Activated T-cell treated with anti-CD3 and anti-CD28 coated beads, Interleukin-2, amount 50 U/mL, for 24 hours (primary cell): ENCODE results near the gene C6orf89.
"Not testable (repeated sequence)": the region's sequence is repeated elsewhere in the genome, so short reads cannot be mapped to it uniquely, and the experiment has no call there.

ENCODE experiments used
- DNase-seq: peaks from one replicate; pipeline ENCODE4 v3.0.0-alpha.2; 2020
- H3K27ac Mint-ChIP-seq: 2 replicates; pipeline ENCODE4 v1.8.0; 2020; ENCODE audit warnings: mild to moderate bottlenecking, mixed read lengths
- H3K27me3 Mint-ChIP-seq: 2 replicates; pipeline ENCODE4 v1.8.0; 2020; ENCODE audit warnings: mixed read lengths
- H3K36me3 Mint-ChIP-seq: 2 replicates; pipeline ENCODE4 v1.8.0; 2020; ENCODE audit warnings: low read depth, mixed read lengths
- H3K4me1 Mint-ChIP-seq: 2 replicates; pipeline ENCODE4 v1.8.0; 2020; ENCODE audit warnings: low read depth, mixed read lengths
- H3K4me3 Mint-ChIP-seq: 2 replicates; pipeline ENCODE4 v1.8.0; 2020; ENCODE audit warnings: mild to moderate bottlenecking, moderate library complexity, mixed read lengths
- H3K9me3 Mint-ChIP-seq: 2 replicates; pipeline ENCODE4 v1.8.0; 2020; ENCODE audit warnings: mixed read lengths

The C6orf89 gene

DNA sequence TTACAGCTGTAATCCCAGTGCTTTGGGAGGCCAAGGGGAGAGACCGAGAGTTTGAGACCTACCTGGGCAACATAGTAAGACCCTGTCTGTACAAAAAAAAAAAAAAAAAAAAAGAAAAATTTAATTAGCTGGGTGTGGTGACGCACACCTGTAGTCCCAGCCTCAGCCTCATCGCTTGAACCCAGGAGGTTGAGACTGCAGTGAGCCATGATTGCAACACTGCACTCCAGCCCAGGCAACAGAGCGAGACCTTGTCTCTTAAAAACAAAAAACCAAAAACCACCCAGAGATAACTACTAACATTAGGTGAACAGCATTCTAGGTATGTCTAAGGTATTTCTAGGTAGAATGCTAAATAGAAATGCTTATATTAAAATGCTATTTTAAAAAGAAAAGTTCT lies 47.8 kb downstream of the C6orf89 start:
- Mint-ChIP-seq H3K27me3 (no peaks in the 10 kb centered on the region), H3K9me3 (no peaks in the 10 kb centered on the region), H3K4me1 (no peaks in the 10 kb centered on the region), H3K4me3 (no peak overlapping the region), H3K27ac (no peak overlapping the region), H3K36me3 (no peaks in the 10 kb centered on the region)
- no peak for DNase-seq

DNA sequence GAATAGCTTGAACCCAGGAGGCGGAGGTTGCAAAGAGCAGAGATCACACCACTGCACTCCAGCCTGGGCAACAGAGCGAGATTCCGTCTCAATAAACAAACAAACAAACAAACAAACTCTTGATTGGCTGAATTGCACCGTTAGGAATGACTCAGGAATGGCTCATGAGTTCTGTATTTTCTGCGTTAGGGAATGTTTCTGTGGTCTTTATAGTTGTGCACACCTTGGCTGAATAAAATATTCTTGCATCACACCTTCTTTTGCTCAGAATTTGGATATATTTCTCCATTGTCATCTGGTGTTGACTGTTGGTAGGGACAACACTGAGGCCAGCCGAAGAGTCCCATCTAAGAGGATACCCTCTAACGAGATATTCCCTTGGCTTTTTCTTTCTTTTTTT lies 49.1 kb downstream of the C6orf89 start:
- H3K4me3 Mint-ChIP-seq, result no peak overlapping the region
- H3K27me3 Mint-ChIP-seq, result peaks cover 2% of the 10 kb centered on the region
- no peak overlapping the region for H3K27ac Mint-ChIP-seq
- H3K36me3 Mint-ChIP-seq, result no peaks in the 10 kb centered on the region
- H3K4me1 Mint-ChIP-seq, result no peaks in the 10 kb centered on the region
- no peak for DNase-seq
- H3K9me3 Mint-ChIP-seq, result no peaks in the 10 kb centered on the region

DNA sequence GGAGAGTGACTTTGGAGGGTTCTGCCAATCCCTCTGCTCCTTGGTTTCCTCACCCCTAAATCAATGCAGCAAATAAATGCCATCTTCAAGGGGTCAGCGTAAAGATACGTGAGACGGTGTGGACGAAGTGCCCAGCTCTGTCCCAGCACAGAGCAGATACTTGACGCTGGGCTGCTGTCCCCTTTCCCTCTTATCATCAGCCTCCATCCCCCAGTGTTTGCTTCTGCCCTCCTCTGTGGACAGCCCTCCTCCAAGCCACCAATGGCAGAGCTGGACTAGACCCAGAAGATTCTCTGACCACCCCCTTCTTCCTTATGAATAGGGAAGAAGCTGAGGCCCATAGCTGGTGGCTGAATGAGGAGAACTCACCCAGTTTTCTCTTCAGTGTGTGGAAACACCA lies 51.1 kb downstream of the C6orf89 start:
- Mint-ChIP-seq H3K36me3 (no peaks in the 10 kb centered on the region), H3K4me1 (no peaks in the 10 kb centered on the region), H3K4me3 (no peak overlapping the region), H3K9me3 (no peaks in the 10 kb centered on the region), H3K27me3 (peaks cover 8% of the 10 kb centered on the region), H3K27ac (no peak overlapping the region)
- DNase-seq, result no peak

DNA sequence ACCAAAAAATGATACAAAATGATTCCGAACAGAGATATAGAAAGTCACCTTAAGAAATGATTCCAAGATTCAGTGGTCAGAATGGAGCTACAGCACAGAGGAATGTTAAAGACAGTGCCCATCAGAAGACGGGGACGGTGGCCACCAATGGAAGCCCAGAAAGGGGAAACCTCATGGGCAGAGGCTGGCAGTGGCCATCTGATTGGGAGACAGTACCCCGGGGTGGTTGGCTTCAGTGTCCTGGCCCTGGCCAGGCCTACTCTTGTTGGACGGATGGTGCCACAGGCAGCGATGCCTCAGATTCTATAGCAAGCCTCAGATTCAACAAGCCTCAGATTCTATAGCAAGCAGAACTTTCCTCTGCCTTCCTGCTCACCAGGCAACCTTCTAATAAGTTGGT lies 52.1 kb downstream of the C6orf89 start:
- Mint-ChIP-seq H3K9me3 (no peaks in the 10 kb centered on the region), H3K4me3 (no peak overlapping the region), H3K36me3 (no peaks in the 10 kb centered on the region), H3K27ac (no peak overlapping the region), H3K27me3 (peaks cover 8% of the 10 kb centered on the region), H3K4me1 (no peaks in the 10 kb centered on the region)
- DNase-seq, result no peak

DNA sequence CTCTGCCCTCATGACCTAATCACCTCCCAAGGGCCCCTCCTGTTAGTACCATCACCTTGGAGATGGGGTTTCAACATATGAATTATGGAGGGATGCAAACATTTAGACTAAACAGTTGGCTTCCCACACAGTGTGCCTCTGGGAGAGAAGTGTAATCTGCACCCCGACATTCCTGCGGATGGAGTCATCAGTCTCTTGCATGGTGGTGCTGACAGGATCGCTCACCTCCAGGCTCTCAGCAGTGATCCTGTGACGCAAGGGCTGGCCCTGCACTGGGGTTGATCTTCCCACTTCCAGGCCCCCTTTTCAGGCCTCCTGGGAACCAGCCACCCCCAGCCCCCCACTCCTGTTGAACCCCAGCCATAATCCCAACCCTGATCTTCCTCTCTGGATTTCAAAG lies 52.8 kb downstream of the C6orf89 start:
- H3K9me3 Mint-ChIP-seq, result no peaks in the 10 kb centered on the region
- no peaks in the 10 kb centered on the region for H3K36me3 Mint-ChIP-seq
- H3K27me3 Mint-ChIP-seq, result peaks cover 8% of the 10 kb centered on the region
- H3K4me3 Mint-ChIP-seq, result no peak overlapping the region
- no peak overlapping the region for H3K27ac Mint-ChIP-seq
- H3K4me1 Mint-ChIP-seq, result no peaks in the 10 kb centered on the region
- DNase-seq, result no peak

DNA sequence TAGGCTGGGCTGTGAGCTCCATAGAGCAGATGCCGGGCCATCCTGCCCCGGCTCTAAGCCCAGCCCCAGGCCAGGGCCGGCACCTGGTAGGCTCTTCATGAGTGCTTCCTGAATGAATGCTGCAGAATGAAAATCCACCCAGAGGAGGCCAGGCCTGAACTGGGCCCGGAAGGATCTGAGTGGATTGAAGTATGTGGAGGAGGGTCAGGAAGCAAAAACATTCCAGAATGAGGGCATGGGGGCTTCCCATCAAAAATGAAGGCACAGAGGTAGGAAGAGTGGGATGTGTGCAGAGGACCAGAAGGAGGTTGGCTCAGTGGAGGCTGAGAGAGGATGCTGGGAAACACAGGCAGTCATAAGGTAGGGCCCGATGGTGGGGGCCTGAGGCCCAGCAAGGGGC lies 53.3 kb downstream of the C6orf89 start:
- not testable (repeated sequence) for H3K4me3 Mint-ChIP-seq, H3K4me1 Mint-ChIP-seq, H3K36me3 Mint-ChIP-seq, H3K27ac Mint-ChIP-seq, H3K9me3 Mint-ChIP-seq, DNase-seq, H3K27me3 Mint-ChIP-seq

DNA sequence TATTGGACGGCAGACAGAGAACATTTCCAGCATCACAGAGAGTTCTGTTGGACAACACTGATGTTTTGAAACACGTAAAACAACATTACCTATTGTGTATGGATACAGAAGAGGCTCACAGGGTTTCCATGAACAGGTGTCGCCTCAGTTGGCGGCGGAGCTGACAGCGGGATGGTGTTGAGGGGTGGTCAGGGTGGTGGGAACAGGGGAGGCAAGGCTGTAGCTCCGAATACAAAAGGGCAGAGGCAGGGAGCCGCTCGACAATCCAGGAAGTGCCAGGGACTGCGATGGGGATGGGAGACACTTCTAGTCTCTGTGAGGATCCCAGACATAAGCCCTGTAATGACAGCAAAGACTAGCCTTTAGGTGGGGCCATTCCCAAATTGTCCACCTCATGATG lies 54.3 kb downstream of the C6orf89 start:
- peaks cover 8% of the 10 kb centered on the region for H3K27me3 Mint-ChIP-seq
- DNase-seq, result no peak
- no peaks in the 10 kb centered on the region for H3K9me3 Mint-ChIP-seq
- H3K4me3 Mint-ChIP-seq, result no peak overlapping the region
- H3K36me3 Mint-ChIP-seq, result no peaks in the 10 kb centered on the region
- no peak overlapping the region for H3K27ac Mint-ChIP-seq
- H3K4me1 Mint-ChIP-seq, result peaks cover 5% of the 10 kb centered on the region

DNA sequence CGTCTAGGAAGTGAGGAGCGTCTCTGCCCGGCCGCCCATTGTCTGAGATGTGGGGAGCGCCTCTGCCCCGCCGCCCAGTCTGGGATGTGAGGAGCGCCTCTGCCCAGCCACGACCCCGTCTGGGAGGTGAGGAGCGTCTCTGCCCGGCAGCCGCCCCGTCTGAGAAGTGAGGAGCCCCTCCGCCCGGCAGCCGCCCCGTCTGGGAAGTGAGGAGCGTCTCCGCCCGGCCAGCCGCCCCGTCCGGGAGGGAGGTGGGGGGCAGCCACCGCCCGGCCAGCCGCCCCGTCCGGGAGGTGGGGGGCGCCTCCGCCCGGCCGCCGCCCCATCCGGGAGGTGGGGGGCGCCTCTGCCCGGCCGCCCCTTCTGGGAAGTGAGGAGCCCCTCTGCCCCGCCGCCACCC lies 55.8 kb downstream of the C6orf89 start:
- not testable (repeated sequence) for H3K27ac Mint-ChIP-seq, H3K36me3 Mint-ChIP-seq, DNase-seq, H3K4me3 Mint-ChIP-seq, H3K27me3 Mint-ChIP-seq, H3K4me1 Mint-ChIP-seq, H3K9me3 Mint-ChIP-seq

DNA sequence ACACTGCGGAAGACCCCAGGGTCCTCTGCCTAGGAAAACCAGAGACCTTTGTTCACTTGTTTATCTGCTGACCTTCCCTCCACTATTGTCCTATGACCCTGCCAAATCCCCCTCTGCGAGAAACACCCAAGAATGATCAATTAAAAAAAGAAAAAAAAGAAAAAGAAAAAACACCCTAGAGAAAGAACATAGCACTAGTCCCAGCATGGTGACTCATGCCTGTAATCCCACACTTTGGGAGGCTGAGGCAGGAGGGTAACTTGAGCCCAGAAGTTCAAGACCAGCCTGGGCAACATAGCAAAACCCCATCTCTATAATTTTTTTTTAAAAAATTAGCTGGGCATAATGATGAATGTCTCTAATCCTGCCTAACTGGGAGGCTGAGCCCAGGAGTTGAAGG lies 56.6 kb downstream of the C6orf89 start:
- not testable (repeated sequence) for H3K4me3 Mint-ChIP-seq, H3K36me3 Mint-ChIP-seq, H3K4me1 Mint-ChIP-seq, DNase-seq, H3K9me3 Mint-ChIP-seq, H3K27me3 Mint-ChIP-seq, H3K27ac Mint-ChIP-seq

DNA sequence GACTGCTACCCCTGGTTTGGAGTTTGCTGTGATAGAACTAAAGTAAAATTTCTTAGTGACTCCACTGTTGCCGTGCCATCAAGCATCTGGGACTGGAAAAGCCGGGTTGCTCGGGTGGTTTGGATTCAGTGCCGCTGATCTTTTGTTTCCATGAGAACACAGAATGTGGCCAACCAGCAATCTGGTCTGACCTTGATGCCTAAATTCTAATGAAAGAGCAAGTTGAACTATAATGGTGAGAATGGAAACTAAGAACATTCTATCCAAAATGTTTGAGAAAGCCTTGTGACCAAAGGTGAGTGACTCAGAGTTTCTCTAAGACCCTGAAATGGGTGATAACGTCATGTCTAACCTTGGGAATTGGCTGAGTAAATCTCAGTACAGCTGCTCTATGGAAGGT lies 58.9 kb downstream of the C6orf89 start:
- Mint-ChIP-seq H3K9me3 (no peaks in the 10 kb centered on the region), H3K27me3 (peaks cover 6% of the 10 kb centered on the region), H3K27ac (peak overlapping the region; percentile 18), H3K4me1 (peaks cover 23% of the 10 kb centered on the region), H3K36me3 (no peaks in the 10 kb centered on the region), H3K4me3 (no peak overlapping the region)
- no peak for DNase-seq

DNA sequence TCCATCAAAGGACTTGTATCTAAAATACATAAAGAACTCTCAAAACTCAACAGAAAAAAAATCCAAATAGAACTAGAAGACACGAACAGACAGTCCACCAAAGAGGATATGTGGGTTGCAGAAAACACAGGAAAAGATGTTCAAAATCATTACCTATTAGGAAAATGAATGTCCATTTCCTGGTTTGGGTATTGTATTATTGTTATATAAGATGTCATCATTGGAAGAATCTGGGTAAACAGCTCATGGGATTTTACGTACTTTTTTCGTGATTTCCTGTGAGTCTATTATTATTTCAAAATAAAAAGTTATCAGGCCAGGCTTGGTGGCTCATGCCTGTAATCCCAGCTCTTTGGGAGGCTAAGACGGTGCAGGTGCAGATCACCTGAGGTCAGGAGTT lies 59.5 kb downstream of the C6orf89 start:
- H3K4me3 Mint-ChIP-seq, result no peak overlapping the region
- peaks cover 28% of the 10 kb centered on the region for H3K4me1 Mint-ChIP-seq
- peaks cover 2% of the 10 kb centered on the region for H3K27me3 Mint-ChIP-seq
- no peak for DNase-seq
- H3K36me3 Mint-ChIP-seq, result no peaks in the 10 kb centered on the region
- H3K9me3 Mint-ChIP-seq, result no peaks in the 10 kb centered on the region
- H3K27ac Mint-ChIP-seq, result no peak overlapping the region

DNA sequence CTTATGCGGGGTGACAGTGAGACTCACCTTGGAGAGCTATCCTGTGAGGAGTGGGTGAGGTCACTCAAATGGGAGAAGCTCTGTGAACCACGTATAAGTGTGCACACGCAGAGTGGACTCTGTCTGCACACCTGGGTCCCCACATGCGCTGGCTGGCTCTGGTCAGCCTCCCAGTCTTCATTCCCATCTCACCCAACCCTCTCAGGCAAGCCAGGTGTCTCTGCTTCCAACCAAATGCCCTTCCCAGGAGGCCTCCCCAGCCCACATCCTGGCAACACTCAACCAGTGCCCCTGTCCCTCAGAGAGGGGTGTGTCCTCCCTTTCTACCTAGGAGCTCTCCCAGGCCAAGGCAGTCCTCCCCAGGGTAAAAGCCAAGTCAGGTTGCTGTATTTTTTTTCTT lies 60.8 kb downstream of the C6orf89 start:
- Mint-ChIP-seq H3K4me3 (no peak overlapping the region), H3K27me3 (no peaks in the 10 kb centered on the region), H3K9me3 (no peaks in the 10 kb centered on the region), H3K36me3 (no peaks in the 10 kb centered on the region), H3K4me1 (peaks cover 28% of the 10 kb centered on the region), H3K27ac (no peak overlapping the region)
- no peak for DNase-seq

DNA sequence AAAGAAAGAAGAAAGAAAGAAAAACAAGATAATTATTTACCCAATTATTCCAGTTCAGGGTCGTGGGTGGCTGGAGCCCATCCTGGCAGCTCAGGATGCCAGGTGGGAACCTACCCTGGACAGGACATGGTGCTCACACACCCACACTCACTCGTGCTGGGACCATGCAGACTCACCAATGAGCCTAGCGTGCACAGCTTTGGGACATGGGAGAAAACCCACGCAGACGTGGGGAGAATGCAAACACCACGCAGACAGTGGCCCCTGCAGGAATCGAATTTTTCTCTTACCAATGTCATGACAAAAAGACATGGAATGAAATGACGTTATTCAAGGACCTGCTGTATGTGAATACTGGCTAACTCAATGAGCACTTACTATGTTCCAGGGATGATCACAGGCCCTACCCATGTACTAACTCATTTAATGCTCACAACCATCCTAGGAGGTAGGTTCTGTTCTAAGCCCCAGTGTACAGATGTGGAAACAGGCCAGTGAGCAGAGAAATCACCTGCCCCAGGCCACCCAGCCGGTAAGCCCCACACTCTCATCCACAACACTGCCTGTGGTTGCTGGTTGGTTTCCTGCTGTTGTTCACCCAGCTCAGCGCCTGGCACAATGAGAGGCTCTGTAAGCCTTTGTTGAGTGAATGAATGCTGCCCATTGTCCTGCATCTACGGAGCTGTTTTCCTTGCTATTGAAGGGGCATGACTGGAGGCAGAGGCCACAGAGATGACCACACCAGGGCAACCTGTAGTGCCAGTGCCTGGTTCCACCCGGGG lies 62.0 kb downstream of the C6orf89 start:
- no peaks in the 10 kb centered on the region for H3K27me3 Mint-ChIP-seq
- H3K4me3 Mint-ChIP-seq, result no peak overlapping the region
- DNase-seq, result no peak
- no peaks in the 10 kb centered on the region for H3K36me3 Mint-ChIP-seq
- H3K9me3 Mint-ChIP-seq, result no peaks in the 10 kb centered on the region
- no peak overlapping the region for H3K27ac Mint-ChIP-seq
- peaks cover 29% of the 10 kb centered on the region for H3K4me1 Mint-ChIP-seq

DNA sequence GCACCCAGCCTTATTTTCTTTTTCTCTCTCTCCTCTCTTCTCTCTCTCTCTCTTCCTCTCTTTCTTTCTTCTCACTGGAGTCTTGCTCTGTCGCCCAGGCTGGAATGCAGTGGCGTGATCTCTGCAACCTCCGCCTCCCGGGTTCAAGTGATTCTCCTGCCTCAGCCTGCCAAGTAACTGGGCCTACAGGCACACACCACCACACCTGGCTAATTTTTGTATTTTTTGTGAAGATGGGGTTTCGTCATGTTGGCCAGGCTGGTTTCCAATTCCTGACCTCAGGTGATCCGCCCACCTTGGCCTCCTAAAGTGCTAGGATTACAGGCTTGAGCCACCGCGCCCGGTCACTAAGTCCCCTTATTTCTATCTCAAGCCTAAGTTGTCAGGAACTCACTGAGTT lies 63.3 kb downstream of the C6orf89 start:
- not testable (repeated sequence) for H3K36me3 Mint-ChIP-seq, H3K9me3 Mint-ChIP-seq, H3K4me3 Mint-ChIP-seq, DNase-seq, H3K27me3 Mint-ChIP-seq, H3K27ac Mint-ChIP-seq
- peaks cover 38% of the 10 kb centered on the region for H3K4me1 Mint-ChIP-seq

DNA sequence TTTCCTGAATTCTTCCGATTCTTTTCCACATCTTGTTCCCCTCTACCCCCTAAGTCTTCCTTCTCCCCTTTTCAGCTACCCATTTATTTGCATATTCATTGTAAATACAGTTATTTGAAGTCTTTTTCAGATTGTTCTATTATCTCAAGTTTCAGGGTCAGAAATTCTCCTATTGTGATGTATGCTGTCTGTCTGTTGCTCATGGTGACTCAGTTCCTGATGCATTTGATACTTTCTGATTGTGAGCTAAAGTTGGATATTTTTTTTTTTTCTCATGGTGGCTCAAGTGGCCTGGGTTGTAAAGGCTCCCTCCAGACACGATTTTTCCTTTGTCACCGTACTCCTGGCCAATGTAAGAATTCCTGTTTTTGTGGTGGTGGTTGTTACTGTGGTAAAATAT lies 63.9 kb downstream of the C6orf89 start:
- Mint-ChIP-seq H3K4me3 (no peak overlapping the region), H3K9me3 (no peaks in the 10 kb centered on the region), H3K27ac (no peak overlapping the region), H3K27me3 (no peaks in the 10 kb centered on the region), H3K36me3 (no peaks in the 10 kb centered on the region), H3K4me1 (peaks cover 41% of the 10 kb centered on the region)
- DNase-seq, result no peak

DNA sequence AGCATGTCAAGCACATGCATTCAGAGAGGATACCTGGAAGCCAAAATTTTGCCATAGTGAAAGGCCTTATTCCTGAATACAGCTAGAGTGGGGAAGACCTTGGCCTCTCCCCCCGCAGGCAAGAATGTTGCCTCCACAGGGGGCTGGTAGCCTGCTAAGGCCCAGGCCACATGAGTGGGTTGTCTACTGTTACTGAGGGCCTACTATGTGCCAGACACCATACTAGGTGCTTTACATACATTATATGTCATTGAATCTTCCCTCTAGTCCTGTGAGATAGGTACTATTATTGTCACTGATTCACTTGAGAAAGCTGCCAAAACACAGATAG lies 68.1 kb downstream of the C6orf89 start:
- no peak overlapping the region for H3K27ac Mint-ChIP-seq
- no peaks in the 10 kb centered on the region for H3K36me3 Mint-ChIP-seq

More for the DNA sequence above, 68.1 kb downstream of the C6orf89 start:
- H3K4me3 Mint-ChIP-seq, result no peak overlapping the region
- H3K27me3 Mint-ChIP-seq, result no peaks in the 10 kb centered on the region
- H3K9me3 Mint-ChIP-seq, result no peaks in the 10 kb centered on the region
- no peak for DNase-seq
- peaks cover 50% of the 10 kb centered on the region for H3K4me1 Mint-ChIP-seq
